Spleen (tissue), 7 donors: ENCODE measurements around the gene CAMK2G.

Experiments
- CTCF ChIP-seq, 11 experiments: fragments of 200-600 bp in 7 of 11; fragments of 450-650 bp in 4 of 11; sonication (generic) in 4 of 11; IDR thresholded peaks in 8 of 11; conservative IDR thresholded peaks in 3 of 11; 1 replicate in 7 of 11; 2 replicates in 4 of 11; pipeline versions ENCODE4 v1.4.0 to v1.8.0; 2016 to 2021; ENCODE audit warnings: antibody characterized with exemption in 11 of 11, inconsistent platforms in 4 of 11, mild to moderate bottlenecking in 1 of 11
- POLR2A ChIP-seq, 3 donors: fragments of 450-650 bp; IDR thresholded peaks; one replicate each; pipeline ENCODE4 v1.5.1; 2017; ENCODE audit warnings: antibody characterized with exemption in 3 of 3, mild to moderate bottlenecking in 1 of 3
- POLR2AphosphoS5 ChIP-seq, 3 donors: sonication (generic); formaldehyde crosslinking; IDR thresholded peaks; one replicate each; pipeline ENCODE4 v1.5.1; 2017; ENCODE audit warnings: antibody characterized with exemption in 3 of 3
- donor health status: DM: no; HTN: no; CAD: no; lungs with moderate emphysema.
- donor health status: DM: no; HTN: no; CAD: no.
- donor health status: DM: no; HTN: no; CAD: no.

- TF ChIP-seq CTCF (IDR thresholded peaks at IDR 0.05 in 8 of 11, conservative IDR thresholded peaks at IDR 0.05 in 3 of 11), result no peak
- TF ChIP-seq POLR2AphosphoS5 (IDR thresholded peaks at IDR 0.05), result peak in 1 of 3 donors; percentile 40
- TF ChIP-seq POLR2A (IDR thresholded peaks at IDR 0.05), result no peak
Measured at GRCh38 chr10:73827346-73828089, 46.8 kb downstream of the CAMK2G start.
